HG02571 (cell line): ENCODE data around the gene STRIP1.

Source experiments
- ATAC-seq: cut with Tn5 transposase; IDR thresholded peaks from one replicate; pipeline ENCODE4 v1.9.1; 2021; ENCODE audit warnings: mild to moderate bottlenecking, moderate library complexity; ENCODE audit not compliant: unreplicated experiment

The STRIP1 gene

DNA sequence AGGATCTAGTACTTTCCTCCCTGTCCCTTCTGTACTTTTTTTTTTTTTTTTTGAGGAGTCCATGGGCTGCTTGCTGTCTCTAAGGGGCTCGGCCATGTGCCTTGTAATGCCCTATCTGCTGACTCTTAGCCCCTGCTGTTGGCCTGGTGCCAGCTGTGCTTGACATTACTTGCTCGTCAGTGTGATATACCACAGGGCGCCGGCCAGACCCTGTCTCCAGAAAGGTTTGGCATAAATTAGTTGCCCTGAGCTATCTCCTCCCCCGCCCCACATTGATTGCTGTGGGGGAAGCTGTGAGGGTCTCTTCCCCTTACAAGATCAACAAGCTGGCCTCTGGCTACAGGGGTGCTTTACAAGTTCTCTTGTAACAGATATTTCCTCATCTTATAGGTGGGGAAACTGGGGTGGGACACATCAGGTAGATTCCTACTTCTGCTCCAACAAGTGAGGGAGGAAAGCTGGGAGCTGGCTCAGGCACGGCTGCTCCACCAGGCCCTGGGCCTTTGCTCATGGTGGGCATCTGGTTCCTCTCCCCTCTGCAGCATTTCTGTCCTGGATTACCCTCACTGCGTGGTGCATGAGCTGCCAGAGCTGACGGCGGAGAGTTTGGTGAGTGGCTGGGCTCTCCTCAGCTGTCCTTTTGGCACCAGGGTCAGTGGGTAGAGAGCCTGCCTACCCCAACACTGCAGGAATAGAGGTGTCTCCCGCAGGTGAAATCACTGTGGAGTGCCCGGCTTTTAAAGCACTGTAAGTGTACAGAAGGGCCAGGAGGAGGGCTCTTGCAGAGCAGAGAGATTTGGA lies 15.6 kb downstream of the STRIP1 start:
- ATAC-seq = no peak

GRCh38 chr1:110050602-110051261 lies 16.3 kb downstream of the STRIP1 start:
- no peak for ATAC-seq

DNA sequence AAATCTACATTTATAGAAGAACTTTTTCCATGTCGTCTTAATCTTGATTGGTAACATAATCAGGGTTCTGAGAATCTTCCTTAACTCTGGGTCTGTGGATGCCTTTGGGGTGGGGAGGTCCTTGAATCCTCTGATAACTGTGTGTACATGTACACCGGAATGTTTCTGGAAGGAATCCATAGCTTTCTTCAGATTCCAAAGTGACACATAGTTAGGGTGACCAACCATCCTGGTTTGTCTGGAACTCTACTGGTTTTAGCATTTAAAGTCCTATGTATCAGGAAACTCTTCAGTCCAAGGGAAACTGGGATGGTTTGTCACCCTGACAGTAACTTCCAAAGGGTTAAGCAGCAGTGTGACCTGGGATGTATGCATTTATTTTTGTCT lies 16.8 kb downstream of the STRIP1 start:
- no peak for ATAC-seq

- ATAC-seq = no peak
Measured at GRCh38 chr1:110053552-110054428, 19.4 kb downstream of the STRIP1 start.

DNA sequence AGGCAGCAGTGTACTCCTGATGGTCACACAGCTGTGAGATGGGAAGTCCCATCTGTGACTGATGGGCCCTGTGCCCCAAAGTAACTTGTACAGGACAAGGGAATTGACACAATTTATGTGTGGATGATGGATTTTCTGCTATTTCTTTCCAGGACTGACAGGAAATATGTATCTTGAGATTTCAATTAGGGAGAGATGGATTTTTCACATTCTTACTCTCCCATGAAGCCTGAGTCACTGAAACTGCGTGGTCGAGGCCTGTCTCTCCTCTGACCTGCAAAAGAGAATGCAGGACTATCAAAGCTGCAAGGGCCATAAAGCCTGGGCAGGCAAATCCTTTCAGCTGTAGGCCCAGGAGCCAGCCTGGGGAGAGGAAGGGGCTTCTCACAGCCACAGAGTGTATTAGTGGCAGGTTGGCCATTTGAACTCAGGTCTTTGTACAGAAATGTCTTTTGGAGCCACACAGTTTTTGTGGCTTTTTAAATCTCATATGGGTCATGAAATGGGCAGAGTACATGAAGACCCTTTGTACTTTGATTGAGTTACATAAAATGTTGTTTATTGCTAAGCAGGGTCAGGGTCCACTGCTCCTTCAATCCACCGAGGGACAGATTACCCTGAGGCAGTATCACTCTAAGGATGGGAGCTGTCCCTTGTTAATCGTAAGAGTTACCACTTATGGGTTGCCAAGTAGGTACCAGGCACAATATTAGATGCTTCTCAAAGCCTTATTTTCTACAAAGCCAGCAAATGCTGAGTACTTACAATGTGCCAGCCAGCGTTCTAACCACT lies 21.3 kb downstream of the STRIP1 start:
- ATAC-seq = no peak

DNA sequence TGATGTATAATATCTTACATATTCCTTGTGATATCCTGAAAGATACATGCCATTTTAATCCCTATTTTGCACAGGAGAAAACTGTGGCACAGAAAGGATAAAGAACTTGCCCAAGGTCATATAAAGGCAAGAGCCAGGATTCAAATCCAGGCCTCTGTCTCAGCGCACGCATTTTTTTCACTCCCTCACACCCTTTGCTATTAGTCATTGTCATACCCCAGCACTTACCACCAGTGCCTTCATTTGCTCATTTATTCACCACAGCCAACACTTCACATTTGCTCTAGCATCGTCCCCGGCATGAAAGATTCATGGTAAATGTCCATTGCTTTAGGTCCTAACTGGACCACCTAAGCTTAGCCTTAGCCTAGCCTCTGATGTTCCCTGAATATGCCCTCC lies 21.9 kb downstream of the STRIP1 start:
- no peak for ATAC-seq

DNA sequence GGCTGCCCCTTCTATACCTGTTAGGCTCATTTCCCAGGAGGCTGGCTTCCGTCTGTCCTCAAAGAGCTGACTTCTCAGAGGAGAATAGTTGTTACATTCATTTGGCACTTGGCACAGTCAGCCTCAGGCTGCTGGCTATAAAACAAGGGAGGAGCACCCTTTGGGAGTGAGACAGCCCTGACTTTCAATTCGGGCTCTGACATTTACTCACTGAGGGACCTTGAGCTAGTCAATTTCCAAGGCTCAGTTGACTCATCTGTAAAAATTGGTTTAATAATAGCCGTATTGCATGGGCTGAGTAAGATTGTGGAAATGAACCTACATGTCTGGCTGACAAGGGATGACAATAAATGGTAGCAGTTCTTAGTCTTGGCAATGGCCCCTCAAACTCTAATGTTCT lies 22.4 kb downstream of the STRIP1 start:
- ATAC-seq = no peak

- ATAC-seq = no peak
Measured at GRCh38 chr1:110057963-110058518, 23.6 kb downstream of the STRIP1 start.

GRCh38 chr1:110058591-110058990 lies 24.2 kb downstream of the STRIP1 start:
- ATAC-seq = no peak

DNA sequence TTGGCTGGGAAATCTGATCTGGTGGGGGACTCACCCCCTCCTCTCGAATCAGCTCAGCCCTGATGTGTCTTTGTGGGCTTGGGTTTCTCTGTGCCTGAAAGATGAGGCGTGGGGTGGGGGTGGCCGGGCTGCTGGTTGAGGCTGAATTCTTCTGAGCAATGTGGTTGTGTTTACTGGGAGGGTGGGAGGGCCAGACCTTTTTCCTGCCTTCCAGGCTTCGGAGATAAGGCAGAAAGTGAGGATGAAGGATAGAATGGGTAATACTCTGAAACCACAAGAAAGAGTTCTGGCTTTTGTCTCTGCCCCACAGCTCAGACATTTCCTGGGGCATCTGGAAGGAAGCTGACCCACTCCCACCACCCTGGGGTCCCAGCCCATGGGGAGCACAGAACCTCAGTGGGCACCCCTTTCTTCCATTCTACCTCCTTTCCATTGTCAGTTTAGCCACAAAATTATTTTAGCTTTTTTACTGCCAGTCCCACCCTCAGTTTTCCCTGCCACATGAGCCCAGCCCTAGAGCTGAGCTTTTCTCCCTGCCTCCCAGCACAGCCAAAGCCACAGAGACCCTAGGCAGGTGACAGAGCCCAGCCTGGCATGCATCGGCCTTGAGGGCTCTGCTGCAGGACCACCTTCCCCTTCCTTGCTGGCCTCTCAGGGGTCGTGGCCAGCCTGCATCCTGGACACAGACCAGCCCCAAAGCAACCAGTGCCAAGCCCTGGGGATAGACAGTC lies 24.9 kb downstream of the STRIP1 start:
- no peak for ATAC-seq

DNA sequence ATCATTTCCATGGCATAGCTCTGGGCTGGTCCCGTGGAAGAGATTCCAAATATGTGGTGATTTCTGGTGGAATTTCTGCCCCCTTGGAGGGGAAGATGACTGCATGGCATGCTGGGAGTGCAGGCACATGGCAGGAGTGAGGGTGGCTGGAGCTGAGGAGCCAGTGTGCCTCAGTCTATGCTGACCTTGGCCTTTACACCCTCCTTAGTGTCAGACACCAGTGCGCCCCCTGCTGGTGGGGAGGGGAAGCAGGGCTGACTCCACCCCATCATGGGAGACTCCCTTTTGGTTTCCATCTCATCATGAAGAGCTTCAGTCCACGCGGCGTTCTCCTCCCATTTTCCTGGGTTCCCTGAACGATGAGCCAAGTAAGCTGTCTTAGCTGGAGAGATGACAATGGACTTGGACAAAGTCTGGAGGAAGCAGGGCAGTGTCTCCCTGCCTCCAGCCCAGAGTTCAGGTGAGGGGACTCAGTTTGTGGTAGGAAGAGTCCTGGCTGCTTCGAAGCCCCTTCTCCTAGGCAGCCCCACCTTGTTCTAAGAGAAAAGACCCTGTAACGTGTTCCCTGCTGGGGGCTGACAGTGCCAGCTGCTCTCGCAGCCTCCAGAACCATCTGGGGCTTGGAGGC lies 25.7 kb downstream of the STRIP1 start:
- no peak for ATAC-seq

DNA sequence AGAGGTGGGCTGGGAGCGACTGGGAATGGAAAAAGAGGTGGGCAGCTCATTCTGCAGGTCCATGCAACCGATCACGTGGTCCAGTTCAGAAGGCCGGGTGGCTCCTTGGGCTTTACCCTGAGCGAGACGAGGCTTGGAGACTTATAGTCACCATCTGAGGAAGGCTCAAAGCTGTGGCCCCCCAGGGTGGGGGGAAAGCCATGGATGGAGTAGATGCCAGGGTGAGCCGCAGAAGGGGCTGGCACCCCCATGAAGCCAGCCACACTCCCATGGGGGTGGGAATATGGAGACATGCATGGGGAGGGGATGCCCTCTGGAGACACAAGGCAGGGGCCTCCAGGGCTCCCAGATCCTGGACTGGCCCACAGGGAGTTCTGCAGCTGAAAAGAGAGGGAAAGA lies 26.2 kb downstream of the STRIP1 start:
- no peak for ATAC-seq

DNA sequence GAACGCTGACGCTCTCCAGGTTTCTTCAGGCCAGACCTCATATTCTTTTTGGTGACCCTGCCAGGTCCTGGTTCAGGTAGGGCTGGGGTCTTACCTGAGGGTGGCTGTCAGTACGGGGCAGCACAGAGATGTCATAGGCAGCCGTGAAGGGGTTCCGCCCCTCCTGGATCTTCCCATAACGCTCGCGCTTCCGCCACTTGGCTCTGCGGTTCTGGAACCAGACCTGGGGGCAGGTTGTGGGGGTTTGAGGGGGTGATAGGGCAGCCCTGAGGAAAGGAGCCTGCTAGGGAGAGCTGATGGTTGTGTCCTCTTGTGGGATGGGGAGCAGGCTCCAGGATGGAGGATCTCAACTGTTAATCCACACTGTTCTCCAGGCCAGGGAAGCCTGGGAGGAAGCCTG lies 26.9 kb downstream of the STRIP1 start:
- no peak for ATAC-seq

GRCh38 chr1:110062612-110063011 lies 28.2 kb downstream of the STRIP1 start:
- ATAC-seq = no peak

GRCh38 chr1:110063781-110064180 lies 29.4 kb downstream of the STRIP1 start:
- ATAC-seq = no peak

GRCh38 chr1:110064576-110065337 lies 30.3 kb downstream of the STRIP1 start:
- ATAC-seq = no peak

DNA sequence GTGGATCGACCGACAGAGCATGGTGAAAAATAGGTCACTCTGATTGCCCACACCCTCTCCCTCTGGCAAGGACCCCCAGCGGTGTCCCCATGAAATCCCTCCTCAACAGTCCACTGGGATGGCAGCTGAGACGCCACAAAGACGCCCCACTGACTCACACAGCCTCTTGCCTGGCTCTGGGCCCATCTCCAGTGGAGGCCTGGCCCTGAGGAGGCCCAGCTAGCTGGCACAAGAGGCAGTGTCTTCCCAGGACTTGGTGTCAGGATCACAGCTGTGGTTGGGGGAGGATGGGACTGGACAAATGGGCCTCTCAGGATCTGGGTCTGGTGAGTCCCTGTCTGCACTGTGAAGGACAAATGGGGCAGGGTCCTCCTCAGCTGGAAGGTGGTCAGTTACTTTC lies 31.4 kb downstream of the STRIP1 start:
- no peak for ATAC-seq

DNA sequence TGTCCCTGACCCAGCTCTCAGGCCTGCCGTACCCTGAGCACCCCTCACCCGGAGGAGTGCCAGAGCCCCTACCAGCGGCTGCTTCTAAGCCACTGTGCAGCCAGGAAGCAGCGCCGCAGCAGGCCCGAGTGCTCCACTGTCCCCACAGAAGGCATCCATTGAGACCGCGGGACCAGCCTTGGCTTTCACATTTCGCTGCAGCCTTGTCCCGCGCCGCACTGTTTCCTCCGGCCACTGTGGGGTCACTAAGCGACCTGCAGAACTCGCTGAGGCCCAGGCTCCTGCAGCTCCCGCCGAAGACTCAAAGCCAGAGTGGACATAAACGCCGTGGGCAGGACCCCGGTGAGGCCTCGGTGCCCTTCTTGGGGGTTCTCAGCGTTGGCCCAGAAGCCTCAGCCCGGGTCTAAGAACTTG lies 33.1 kb downstream of the STRIP1 start:
- ATAC-seq = no peak
